EL (cell line): ENCODE measurements around the gene PRSS58.
A peak's percentile ranks its signal among the peaks of the same experiment; 100 is the strongest.

ENCODE experiments used
- DNase-seq: peaks from one replicate; pipeline ENCODE4 v3.0.0-alpha.2; 2016

Gene PRSS58

GRCh38 chr7:142257958-142258357 is at the start of gene PRSS58:
TSS of gene PRSS58 (minus strand) at chr7:142258058. CDS start at chr7:142257707, 351 bp downstream.
- DNase-seq: no peak

- no peak for DNase-seq
Observed at GRCh38 chr7:142307246-142307900, 49.5 kb upstream of the PRSS58 start.

- no peak for DNase-seq
Observed at GRCh38 chr7:142303650-142304049, 45.8 kb upstream of the PRSS58 start.

GRCh38 chr7:142301923-142302550 is 44.2 kb upstream of the PRSS58 start:
- DNase-seq: peak; percentile 8

- no peak for DNase-seq
Observed at GRCh38 chr7:142301299-142301698, 43.4 kb upstream of the PRSS58 start.

GRCh38 chr7:142300689-142301088 is 42.8 kb upstream of the PRSS58 start:
- peak; percentile 8 for DNase-seq

GRCh38 chr7:142299237-142299781 is 41.5 kb upstream of the PRSS58 start:
- DNase-seq: no peak

GRCh38 chr7:142298627-142299026 is 40.8 kb upstream of the PRSS58 start:
- DNase-seq: no peak

GRCh38 chr7:142298009-142298408 is 40.2 kb upstream of the PRSS58 start:
- peak; percentile 23 for DNase-seq

- DNase-seq: no peak
Observed at GRCh38 chr7:142280263-142280662, 22.4 kb upstream of the PRSS58 start.

GRCh38 chr7:142279601-142280000 is 21.7 kb upstream of the PRSS58 start:
- DNase-seq: no peak

GRCh38 chr7:142275028-142275427 is 17.2 kb upstream of the PRSS58 start:
- DNase-seq: no peak

- no peak for DNase-seq
Observed at GRCh38 chr7:142272841-142273240, 15.0 kb upstream of the PRSS58 start.

GRCh38 chr7:142263598-142264380 is 5.9 kb upstream of the PRSS58 start:
- DNase-seq: peak; percentile 46

GRCh38 chr7:142250705-142251104 is 7.2 kb downstream of the PRSS58 start:
- peak; percentile 59 for DNase-seq

GRCh38 chr7:142249918-142250317 is 7.9 kb downstream of the PRSS58 start:
- DNase-seq: no peak

- DNase-seq: no peak
Observed at GRCh38 chr7:142248166-142249160, 9.4 kb downstream of the PRSS58 start.

- no peak for DNase-seq
Observed at GRCh38 chr7:142243823-142244222, 14.0 kb downstream of the PRSS58 start.

- DNase-seq: no peak
Observed at GRCh38 chr7:142240546-142240945, 17.3 kb downstream of the PRSS58 start.

GRCh38 chr7:142231716-142232115 is 26.1 kb downstream of the PRSS58 start:
- no peak for DNase-seq

- DNase-seq: no peak
Observed at GRCh38 chr7:142228537-142229104, 29.2 kb downstream of the PRSS58 start.
